NCI-H2107 (cell line): Measurements from ENCODE around the gene PEPD.
"Not testable (repeated sequence)": the region's sequence is repeated elsewhere in the genome, so short reads cannot be mapped to it uniquely, and the experiment has no call there.

Source experiments
- DNase-seq: peaks from one replicate; lab custom pipeline; 2025; lab: John Stamatoyannopoulos, UW

PEPD gene

DNA sequence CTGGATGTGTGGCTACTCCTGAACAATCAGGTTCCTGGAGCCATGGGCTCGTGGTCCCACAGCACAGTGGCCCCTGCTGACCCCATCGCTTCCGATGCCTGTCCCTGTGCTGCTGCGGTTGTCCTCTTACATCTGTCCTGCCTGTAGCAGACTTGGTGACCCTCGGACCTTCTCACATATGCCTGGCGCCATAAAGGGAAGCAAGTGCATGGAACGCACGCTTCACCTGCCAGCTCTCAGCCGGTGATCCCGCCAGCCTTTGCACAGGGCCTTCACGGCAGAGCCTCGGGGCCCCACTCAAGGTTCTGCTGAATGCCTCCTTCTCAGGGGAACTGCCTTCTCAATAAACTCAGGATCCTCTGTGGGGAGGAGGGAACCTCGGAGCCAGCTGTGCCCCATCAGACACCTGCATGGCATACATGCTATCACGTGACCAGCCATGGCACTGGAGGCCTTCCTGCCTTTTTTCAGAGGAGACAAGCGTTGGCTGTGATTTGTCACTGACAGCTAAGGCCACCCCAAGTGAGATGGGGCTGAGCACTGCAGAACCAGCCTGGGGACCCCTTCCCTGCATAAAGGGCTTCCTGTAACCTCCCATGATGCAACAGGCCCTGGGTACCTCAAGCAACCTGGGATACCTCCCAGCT, 24.3 kb downstream of the PEPD start:
- no peak for DNase-seq

GRCh38 chr19:33496038-33496895, 25.3 kb downstream of the PEPD start:
- DNase-seq, result no peak

GRCh38 chr19:33493401-33494275, 28.0 kb downstream of the PEPD start:
- no peak for DNase-seq

- no peak for DNase-seq
These were observed 28.6 kb downstream of the PEPD start for GRCh38 chr19:33492951-33493350.

GRCh38 chr19:33492090-33492489, 29.5 kb downstream of the PEPD start:
- no peak for DNase-seq

GRCh38 chr19:33490596-33490995, 31.0 kb downstream of the PEPD start:
- DNase-seq, result not testable (repeated sequence)

DNA sequence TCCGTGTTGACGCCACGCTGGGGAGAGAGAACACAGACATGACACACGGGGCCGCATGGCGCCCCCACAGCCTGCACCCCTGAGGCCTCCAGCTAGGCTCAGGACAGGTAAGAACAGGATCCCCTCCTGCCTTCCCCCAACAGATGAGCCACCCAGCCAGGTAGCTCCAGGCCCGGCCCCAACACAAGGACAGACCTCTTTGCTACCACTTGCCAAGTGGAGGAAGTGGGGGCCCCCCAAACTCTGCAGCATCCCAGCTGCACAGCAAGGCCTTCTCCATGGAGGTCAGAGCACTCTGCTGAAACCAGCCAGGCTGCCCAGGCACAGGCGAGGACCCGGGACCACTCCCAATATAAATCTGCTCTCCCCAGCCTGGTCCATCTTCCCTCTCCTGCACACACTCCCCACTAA, 31.5 kb downstream of the PEPD start:
- DNase-seq, result no peak

GRCh38 chr19:33488826-33489225, 32.8 kb downstream of the PEPD start:
- DNase-seq, result no peak

- no peak for DNase-seq
These were observed 33.4 kb downstream of the PEPD start for GRCh38 chr19:33487901-33488800.

DNA sequence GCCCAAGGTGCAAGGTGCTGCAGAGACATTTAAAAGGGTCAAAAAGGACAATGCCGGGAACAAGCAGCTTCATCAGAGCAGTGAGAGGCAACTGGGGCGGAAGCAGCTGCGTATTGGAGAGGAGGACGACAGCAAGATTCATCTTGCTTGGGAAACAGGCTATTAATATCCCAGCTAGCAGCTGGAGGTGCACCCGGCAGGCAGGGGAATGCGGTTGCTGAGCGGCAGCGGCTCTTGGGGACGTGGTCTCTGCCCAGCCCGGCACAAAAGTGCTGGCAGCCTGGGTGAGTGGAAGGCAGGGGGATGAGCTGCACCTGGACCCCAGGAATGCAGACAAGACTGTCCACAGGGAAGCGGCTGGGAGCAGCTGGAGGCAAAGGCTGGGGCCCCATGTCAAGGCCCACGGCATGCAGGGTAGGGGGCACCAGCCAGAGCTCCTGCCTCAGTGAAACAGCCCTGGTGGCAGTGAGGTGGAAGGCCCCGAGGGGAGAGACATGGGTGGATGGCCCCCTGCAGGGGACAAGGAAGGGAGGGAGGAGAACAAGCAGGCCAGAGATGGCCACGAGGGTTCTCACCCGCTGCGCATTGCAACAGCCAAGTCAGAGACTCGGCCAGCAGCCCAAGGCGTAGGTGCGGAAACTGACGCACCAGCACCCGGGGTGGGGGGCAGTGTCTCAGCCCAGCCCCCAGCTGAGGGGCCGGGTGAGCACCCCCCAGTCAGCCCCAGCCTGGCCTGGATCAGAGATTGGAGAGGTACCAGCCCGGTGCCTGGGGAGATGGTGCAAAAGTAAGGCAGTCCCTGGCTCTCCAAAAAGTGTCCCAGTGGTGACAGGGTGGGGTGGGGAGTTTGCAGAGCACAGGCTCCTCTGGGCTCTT, 34.4 kb downstream of the PEPD start:
- DNase-seq, result no peak

- no peak for DNase-seq
These were observed 35.2 kb downstream of the PEPD start for GRCh38 chr19:33486407-33486806.

GRCh38 chr19:33484226-33484774, 37.3 kb downstream of the PEPD start:
- DNase-seq, result no peak

- no peak for DNase-seq
These were observed 39.1 kb downstream of the PEPD start for GRCh38 chr19:33482476-33482875.

GRCh38 chr19:33481863-33482262, 39.7 kb downstream of the PEPD start:
- no peak for DNase-seq

DNA sequence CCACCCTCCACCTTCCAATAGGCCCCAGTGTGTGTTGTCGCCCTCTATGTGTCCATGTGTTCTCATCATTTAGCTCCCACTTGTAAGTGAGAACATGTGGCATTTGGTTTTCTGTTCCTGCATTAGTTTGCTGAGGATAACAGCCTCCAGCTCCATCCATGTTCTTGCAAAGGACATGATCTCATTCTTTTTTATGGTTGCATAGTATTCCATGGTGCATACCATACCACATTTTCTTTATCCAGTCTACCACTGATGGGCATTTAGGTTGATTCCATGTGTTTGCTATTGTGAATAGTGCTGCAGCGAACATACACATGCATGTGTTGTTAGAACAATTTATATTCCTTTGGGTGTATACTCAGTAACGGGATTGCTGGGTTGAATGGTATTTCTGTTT, 42.0 kb downstream of the PEPD start:
- DNase-seq, result not testable (repeated sequence)

- DNase-seq, result no peak
These were observed 43.8 kb downstream of the PEPD start for GRCh38 chr19:33477781-33478180.

GRCh38 chr19:33476151-33476707, 45.4 kb downstream of the PEPD start:
- no peak for DNase-seq

GRCh38 chr19:33473653-33474305, 47.8 kb downstream of the PEPD start:
- no peak for DNase-seq
